Ovary (tissue), 3 donors: Measurements from ENCODE around the gene CDSN.

Experiments
- EP300 ChIP-seq: sonication (generic); formaldehyde crosslinking; IDR thresholded peaks from one replicate; pipeline ENCODE4 v1.6.1; 2017; ENCODE audit warnings: antibody characterized with exemption
- POLR2A ChIP-seq: fragments of 450-650 bp; IDR thresholded peaks from one replicate; pipeline ENCODE4 v1.6.1; 2017; ENCODE audit warnings: antibody characterized with exemption, mild to moderate bottlenecking, moderate library complexity
- TF ChIP-seq, protein P1 (sequence below), 3 donors: fragments of 450-650 bp in 2 of 3; fragments of 200-600 bp in 1 of 3; IDR thresholded peaks; one replicate each; pipeline versions ENCODE4 v1.5.1 to v1.8.0; 2016 to 2022; ENCODE audit warnings: antibody characterized with exemption in 3 of 3, mild to moderate bottlenecking in 1 of 3
- donor health status: DM: no; HTN: no; CAD: no.

DNA sequence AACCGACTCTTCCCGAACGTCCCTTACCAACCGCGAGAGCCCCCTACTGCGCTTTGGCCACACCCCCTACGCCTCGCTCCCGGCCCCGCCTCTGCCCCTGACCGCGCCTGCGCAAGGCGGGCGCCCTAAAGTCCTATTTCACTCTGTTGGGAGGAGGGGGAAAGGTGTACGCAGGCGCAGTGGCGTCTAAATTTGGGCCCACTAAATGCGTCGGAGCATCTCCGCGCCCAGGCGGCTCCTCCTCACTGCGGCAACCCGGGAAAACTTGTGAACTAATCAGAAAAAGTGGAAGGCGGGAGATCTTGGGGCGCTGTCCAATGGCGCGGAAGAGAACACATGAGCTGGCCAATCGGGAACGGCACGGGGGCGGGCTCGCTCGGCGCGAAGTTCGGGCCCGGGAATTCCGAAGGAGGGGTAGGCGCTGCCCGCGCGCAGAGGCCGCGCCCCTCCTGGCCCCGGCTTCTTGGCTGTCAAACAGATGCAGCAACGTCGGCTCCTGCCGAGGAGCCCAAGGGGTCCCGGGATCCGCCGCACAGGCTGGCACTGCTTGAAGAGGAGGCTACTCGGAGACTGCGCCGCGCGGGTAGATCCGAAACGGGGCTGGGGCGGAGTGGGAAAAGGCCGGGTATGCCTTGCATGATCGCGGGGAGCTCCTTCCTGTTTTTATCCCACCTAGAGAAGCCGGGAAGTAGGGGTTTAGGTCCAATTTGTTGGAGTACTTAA lies 38.1 kb upstream of the CDSN start, which contains the start of gene TCF19:
- TF ChIP-seq, protein P1, sequence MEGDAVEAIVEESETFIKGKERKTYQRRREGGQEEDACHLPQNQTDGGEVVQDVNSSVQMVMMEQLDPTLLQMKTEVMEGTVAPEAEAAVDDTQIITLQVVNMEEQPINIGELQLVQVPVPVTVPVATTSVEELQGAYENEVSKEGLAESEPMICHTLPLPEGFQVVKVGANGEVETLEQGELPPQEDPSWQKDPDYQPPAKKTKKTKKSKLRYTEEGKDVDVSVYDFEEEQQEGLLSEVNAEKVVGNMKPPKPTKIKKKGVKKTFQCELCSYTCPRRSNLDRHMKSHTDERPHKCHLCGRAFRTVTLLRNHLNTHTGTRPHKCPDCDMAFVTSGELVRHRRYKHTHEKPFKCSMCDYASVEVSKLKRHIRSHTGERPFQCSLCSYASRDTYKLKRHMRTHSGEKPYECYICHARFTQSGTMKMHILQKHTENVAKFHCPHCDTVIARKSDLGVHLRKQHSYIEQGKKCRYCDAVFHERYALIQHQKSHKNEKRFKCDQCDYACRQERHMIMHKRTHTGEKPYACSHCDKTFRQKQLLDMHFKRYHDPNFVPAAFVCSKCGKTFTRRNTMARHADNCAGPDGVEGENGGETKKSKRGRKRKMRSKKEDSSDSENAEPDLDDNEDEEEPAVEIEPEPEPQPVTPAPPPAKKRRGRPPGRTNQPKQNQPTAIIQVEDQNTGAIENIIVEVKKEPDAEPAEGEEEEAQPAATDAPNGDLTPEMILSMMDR (IDR thresholded peaks at IDR 0.05), result no peak
- no peak for TF ChIP-seq POLR2A
- no peak for TF ChIP-seq EP300
